MM.1S (cell line): Measurements from ENCODE around the gene CREBL2.

Experiments
- CTCF ChIP-seq: fragments of 300-600 bp; sonication (generic); IDR thresholded peaks from 2 replicates; pipeline ENCODE4 v1.5.1; 2016; ENCODE audit warnings: antibody characterized with exemption, low read length, mixed read lengths
- EZH2 ChIP-seq: fragments of 300-600 bp; sonication (generic); optimal IDR thresholded peaks from 2 replicates; pipeline ENCODE3; 2017; ENCODE audit warnings: low read depth, mild to moderate bottlenecking, antibody characterized with exemption, low read length, mixed read lengths
- EZH2phosphoT487 ChIP-seq: fragments of 300-600 bp; sonication (generic); IDR thresholded peaks from 2 replicates; pipeline ENCODE4 v1.6.1; 2018; ENCODE audit warnings: antibody characterized with exemption, low read length

- TF ChIP-seq CTCF (no peak), EZH2phosphoT487 (no peak), EZH2 (no peak)
Observed at GRCh38 chr12:12641650-12642049, 30.0 kb downstream of the CREBL2 start.
